Ovary (tissue), 3 donors: Measurements from ENCODE around the gene ADAMTS17.

ENCODE experiments used
- EP300 ChIP-seq: sonication (generic); formaldehyde crosslinking; IDR thresholded peaks from one replicate; pipeline ENCODE4 v1.6.1; 2017; ENCODE audit warnings: antibody characterized with exemption
- POLR2A ChIP-seq: fragments of 450-650 bp; IDR thresholded peaks from one replicate; pipeline ENCODE4 v1.6.1; 2017; ENCODE audit warnings: antibody characterized with exemption, mild to moderate bottlenecking, moderate library complexity
- TF ChIP-seq, protein P1 (sequence below), 3 donors: fragments of 450-650 bp in 2 of 3; fragments of 200-600 bp in 1 of 3; IDR thresholded peaks; one replicate each; pipeline versions ENCODE4 v1.5.1 to v1.8.0; 2016 to 2022; ENCODE audit warnings: antibody characterized with exemption in 3 of 3, mild to moderate bottlenecking in 1 of 3
- donor health status: DM: no; HTN: no; CAD: no.

DNA sequence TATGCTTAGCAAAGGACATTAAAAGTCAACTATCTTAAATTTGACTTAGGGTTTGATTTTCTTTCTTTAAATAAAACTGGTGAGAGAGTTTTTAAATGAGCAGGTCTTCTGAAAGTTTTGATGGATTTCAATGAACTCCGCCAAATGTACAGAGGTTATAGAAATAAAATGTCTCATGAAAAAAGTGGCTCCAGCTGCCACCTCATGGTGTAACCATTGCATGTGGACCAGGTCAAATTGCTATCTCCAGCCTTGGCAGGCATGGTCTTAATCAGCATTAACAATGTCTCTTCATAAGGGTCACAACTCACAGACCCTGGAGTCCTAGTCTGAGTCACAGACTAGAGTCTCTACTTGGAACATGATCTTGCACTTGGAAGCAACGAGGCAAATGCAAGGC, 182.3 kb downstream of the ADAMTS17 start:
- TF ChIP-seq, protein P1, sequence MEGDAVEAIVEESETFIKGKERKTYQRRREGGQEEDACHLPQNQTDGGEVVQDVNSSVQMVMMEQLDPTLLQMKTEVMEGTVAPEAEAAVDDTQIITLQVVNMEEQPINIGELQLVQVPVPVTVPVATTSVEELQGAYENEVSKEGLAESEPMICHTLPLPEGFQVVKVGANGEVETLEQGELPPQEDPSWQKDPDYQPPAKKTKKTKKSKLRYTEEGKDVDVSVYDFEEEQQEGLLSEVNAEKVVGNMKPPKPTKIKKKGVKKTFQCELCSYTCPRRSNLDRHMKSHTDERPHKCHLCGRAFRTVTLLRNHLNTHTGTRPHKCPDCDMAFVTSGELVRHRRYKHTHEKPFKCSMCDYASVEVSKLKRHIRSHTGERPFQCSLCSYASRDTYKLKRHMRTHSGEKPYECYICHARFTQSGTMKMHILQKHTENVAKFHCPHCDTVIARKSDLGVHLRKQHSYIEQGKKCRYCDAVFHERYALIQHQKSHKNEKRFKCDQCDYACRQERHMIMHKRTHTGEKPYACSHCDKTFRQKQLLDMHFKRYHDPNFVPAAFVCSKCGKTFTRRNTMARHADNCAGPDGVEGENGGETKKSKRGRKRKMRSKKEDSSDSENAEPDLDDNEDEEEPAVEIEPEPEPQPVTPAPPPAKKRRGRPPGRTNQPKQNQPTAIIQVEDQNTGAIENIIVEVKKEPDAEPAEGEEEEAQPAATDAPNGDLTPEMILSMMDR (IDR thresholded peaks at IDR 0.05): no peak
- TF ChIP-seq EP300 (no peak), POLR2A (no peak)
